H1 (cell line): ENCODE measurements around the gene GLUD1. TPM values are rescaled to one million over a fixed set of nuclear protein-coding genes. Genes with fewer than 3 reads are reported as not detected.

ENCODE experiments used
- HDAC2 ChIP-seq, 2 experiments: fragments of 300-600 bp in 1 of 2; sonication (generic) in 1 of 2; IDR thresholded peaks; 2 replicates each; pipeline ENCODE4 v1.6.1; 2011 to 2012; ENCODE audit warnings: low read depth in 2 of 2, low read length in 2 of 2, mild to moderate bottlenecking in 2 of 2, moderate library complexity in 2 of 2, borderline replicate concordance in 1 of 2, inconsistent platforms in 1 of 2
- polyA plus RNA-seq, 7 experiments: library from polyadenylated mRNA; depleted of rRNA in 3 of 7; stranded (reverse) in 5 of 7; unstranded in 2 of 7; fragments of >200 nt in 5 of 7; fragments of 200-250 nt in 2 of 7; gene quantifications; 1 replicate in 5 of 7; 2 replicates in 1 of 7; 4 replicates in 1 of 7; pipeline versions ENCODE4 v1.2.1 to v1.2.3, GENCODE V29; 2011 to 2013; ENCODE audit warnings: missing spikeins in 2 of 7, mixed read lengths in 2 of 7
- total RNA-seq: library from RNA; stranded (reverse); fragmentation: NEBNext Ultra II Directional; extraction: Animal tissue kit (Norgen Biotek cat#: 25700); gene quantifications from 2 replicates; pipeline ENCODE4 v1.2.1, GENCODE V29; 2021
- TF ChIP-seq, protein P1 (sequence below): IDR thresholded peaks from 2 replicates; pipeline ENCODE4 v1.6.1; 2011; ENCODE audit warnings: low read depth, mild to moderate bottlenecking, low read length; ENCODE audit not compliant: insufficient read depth
- TF ChIP-seq, protein P2 (sequence below): IDR thresholded peaks from 2 replicates; pipeline ENCODE4 v1.6.1; 2012; ENCODE audit warnings: inconsistent platforms

The GLUD1 gene
- total and polyA plus RNA-seq, 2 of the 8 experiments (the other 6 are each of a cell fraction or from before 2014, with no cell fraction given): 41.0 to 96.2 TPM

DNA sequence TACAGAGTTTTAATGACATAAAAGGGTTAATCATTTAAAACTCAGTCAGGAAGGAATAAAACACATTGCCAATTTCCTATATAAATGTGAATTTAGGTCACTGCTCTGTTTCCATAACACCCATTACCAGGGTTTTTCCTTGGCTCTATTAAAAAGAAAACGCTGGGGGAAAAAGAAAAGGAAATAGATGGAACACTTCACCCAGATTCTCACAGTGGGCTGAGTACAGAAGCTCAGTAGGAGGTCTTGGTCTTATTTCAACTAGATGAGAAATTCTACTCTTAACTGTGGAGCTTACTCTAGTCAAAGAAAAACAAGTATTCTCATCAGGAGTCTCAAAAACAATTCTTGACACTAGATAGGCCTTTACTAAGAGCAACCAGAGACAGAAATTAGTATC, 36.5 kb downstream of the GLUD1 start (continued):
- TF ChIP-seq, protein P1, sequence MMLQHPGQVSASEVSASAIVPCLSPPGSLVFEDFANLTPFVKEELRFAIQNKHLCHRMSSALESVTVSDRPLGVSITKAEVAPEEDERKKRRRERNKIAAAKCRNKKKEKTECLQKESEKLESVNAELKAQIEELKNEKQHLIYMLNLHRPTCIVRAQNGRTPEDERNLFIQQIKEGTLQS: no peak
- TF ChIP-seq HDAC2 (IDR thresholded peaks at IDR 0.05; ENCODE audit: borderline replicate concordance in 1 of 2, low read depth in 2 of 2, low read length in 2 of 2): no peak
- TF ChIP-seq, protein P2, sequence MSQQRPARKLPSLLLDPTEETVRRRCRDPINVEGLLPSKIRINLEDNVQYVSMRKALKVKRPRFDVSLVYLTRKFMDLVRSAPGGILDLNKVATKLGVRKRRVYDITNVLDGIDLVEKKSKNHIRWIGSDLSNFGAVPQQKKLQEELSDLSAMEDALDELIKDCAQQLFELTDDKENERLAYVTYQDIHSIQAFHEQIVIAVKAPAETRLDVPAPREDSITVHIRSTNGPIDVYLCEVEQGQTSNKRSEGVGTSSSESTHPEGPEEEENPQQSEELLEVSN: no peak
